Suprapubic skin (tissue), 3 donors: ENCODE data around the gene DRD4.

Source experiments
- POLR2A ChIP-seq, 2 donors: fragments of 450-650 bp; IDR thresholded peaks; one replicate each; pipeline ENCODE4 v1.6.1; 2017; ENCODE audit warnings: antibody characterized with exemption in 2 of 2, mild to moderate bottlenecking in 2 of 2, moderate library complexity in 2 of 2
- TF ChIP-seq, protein P1 (sequence below), 2 donors: fragments of 200-600 bp in 1 of 2; fragments of 450-650 bp in 1 of 2; sonication (generic) in 1 of 2; IDR thresholded peaks; one replicate each; pipeline ENCODE4 v1.5.1; 2016 to 2019; ENCODE audit warnings: antibody characterized with exemption in 2 of 2, mild to moderate bottlenecking in 1 of 2, moderate library complexity in 1 of 2

DNA sequence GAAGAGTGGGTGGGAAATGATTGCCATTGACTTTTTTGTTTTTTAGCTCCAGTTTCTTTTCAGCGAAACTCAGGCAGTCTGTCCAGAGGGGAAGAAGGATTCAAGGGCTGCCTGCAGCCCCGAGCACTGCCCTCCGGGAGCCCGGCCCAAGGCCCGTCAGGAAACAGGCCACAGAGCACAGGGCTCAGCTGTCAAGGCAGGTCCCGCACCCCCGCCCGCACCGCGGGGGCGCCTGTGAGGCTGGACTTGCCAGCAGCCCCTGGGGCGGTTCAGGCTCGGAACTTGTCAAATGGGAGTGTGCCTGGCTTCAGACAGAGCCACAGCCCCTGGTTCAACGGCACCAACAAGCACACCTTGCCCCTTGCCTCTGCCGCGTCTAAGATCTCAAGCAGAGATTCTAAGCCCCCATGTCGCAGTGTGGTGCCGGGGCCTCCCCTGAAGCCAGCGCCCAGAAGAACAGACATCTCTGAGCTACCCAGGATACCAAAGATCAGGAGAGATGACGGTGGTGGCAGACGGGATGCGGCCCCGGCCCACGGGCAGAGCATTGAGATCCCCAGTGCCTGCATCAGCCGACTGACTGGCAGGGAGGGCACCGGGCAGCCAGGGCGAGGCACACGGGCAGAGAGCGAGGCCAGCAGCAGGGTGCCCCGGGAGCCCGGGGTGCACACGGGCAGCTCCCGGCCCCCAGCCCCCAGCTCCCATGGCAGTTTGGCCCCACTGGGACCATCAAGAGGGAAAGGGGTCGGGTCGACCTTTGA is 29.9 kb upstream of the DRD4 start:
- no peak for TF ChIP-seq POLR2A (IDR thresholded peaks at IDR 0.05)
- TF ChIP-seq, protein P1, sequence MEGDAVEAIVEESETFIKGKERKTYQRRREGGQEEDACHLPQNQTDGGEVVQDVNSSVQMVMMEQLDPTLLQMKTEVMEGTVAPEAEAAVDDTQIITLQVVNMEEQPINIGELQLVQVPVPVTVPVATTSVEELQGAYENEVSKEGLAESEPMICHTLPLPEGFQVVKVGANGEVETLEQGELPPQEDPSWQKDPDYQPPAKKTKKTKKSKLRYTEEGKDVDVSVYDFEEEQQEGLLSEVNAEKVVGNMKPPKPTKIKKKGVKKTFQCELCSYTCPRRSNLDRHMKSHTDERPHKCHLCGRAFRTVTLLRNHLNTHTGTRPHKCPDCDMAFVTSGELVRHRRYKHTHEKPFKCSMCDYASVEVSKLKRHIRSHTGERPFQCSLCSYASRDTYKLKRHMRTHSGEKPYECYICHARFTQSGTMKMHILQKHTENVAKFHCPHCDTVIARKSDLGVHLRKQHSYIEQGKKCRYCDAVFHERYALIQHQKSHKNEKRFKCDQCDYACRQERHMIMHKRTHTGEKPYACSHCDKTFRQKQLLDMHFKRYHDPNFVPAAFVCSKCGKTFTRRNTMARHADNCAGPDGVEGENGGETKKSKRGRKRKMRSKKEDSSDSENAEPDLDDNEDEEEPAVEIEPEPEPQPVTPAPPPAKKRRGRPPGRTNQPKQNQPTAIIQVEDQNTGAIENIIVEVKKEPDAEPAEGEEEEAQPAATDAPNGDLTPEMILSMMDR (IDR thresholded peaks at IDR 0.05): no peak
